NCI-H2171 (cell line): ENCODE results near the gene STK24.

Experiments
- DNase-seq: peaks from one replicate; lab custom pipeline; 2025; lab: John Stamatoyannopoulos, UW

Gene STK24

DNA sequence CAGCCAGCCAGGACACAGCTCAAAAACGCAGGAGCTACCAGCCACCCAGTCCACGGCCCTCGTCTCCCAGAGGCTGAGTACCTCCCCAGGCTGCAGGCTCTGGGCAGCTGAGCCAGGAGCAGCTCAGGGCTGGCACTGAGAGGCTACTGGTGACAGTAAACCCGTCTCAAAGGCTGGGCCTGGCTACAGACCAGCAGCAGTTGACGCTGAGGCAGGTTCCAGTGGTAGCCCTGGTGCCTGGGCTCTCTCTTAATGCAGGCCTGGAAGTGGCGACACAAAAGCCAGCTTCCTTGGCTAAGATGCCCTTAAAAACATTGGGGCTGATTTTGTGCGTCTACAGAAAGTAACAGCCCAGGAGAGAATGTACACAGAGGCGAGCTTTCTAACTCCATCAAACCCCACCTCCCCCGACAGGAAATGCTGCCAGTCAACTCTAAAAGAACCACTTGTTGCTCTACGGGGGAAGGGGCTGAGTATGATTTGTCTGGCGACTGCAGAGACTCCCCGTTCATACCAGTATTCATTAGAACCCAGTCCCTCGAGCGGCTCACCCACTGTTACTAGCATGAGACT lies 126.3 kb downstream of the STK24 start:
- DNase-seq, result no peak

DNA sequence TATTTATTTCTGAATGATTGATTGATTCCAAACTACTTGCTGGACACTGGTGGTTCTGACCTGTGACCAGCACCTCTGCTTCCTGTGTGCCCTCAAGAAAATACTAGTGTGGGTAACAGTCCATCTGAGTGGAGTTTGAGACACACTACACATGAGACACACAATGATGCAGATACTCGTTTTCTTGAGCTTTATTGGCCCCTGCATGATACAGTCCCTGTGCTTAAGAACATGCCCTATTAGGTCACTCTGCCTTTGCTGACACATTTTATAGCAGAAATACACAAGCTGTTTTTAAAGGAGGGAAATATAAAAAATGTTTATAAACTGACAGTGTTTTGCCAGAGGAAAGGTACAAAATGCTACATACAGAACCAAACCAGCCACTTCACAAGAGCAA lies 126.9 kb downstream of the STK24 start:
- no peak for DNase-seq

DNA sequence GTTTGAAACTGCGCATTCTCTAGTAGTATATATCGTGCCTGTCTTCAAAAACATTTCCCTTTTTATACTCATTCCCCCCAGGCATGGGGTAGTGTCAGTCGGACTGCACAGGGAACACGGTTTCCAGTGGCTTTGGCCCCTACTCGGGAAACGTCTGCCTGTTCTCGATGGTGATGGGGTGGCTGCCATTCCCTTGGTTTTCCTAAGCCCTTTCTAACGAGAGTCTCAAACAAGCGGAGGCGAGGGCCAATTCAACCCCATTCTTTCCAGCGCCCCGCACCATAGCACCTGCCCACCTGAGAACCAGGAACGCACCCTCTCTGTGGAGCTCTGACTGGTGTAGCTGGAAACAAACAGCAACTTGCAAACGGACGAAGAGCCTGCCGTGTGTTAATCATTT lies 127.6 kb downstream of the STK24 start:
- DNase-seq, result no peak

DNA sequence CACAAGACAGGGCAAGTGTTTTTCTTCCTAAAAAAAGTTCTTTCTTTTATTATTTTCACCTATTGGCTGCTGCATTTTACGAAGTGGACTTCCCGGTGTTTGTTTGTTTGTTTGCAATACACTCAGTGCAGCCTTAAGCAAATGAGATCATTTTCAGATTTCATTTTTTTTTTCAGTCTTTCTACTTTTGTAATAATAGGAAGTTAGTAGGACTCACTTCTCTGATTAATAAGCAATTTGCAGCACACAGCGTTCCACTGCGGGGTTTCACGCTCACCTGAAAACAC lies 128.3 kb downstream of the STK24 start:
- DNase-seq, result no peak

DNA sequence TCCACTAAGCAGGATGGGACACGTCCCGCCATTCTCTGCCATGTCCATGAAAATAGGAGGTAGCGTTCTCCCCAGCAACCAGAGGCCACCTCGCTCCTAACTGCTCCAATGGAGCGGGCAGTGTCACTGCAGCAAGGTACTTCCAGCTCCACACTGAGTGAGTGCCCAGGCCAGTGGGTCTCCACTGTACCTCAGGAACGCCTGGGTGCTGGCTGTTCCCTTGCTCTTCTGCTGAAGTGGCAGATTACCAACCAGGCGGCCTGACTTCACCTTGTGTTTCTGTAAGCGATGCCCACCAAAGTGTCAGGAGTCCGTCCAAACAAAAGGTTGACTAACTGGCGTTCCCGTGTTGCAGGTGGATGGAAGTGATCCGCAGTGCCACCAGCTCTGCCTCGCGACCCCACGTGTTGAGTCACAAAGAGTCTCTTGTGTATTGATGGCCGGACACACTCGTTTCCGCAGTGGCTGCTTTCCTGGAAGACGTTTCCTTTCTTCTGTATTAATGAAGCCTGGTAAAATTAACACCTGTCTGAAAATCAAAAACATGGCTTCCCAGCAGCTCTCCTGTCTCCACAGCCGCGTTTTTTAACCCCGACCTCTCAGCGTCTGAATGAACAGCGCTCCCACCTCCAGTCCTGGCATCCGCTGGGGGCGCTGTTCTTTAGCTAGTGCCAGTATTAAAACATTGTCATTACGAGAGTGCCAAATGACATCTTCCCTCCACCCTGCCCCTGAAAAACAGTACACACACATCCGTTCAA lies 128.8 kb downstream of the STK24 start:
- DNase-seq, result no peak

DNA sequence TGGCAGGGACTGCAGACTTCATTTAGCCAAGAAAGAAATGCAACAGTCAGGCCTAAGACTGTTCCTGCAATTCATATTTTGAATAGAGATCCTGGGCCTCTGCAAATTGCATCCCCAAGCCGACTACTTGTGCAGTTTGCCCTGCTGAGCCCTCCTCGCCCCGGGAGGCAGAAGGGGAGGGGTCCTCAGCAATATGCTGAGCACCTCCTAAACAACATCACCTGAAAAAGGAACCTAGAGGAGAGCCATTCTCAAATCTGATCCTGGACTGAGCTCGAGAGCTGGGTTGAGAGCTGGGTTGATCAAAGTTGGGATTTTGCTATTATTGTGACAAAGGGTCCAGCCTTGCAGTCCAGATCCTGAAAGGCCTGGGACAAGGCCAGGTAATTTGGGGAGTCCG lies 129.8 kb downstream of the STK24 start:
- no peak for DNase-seq

DNA sequence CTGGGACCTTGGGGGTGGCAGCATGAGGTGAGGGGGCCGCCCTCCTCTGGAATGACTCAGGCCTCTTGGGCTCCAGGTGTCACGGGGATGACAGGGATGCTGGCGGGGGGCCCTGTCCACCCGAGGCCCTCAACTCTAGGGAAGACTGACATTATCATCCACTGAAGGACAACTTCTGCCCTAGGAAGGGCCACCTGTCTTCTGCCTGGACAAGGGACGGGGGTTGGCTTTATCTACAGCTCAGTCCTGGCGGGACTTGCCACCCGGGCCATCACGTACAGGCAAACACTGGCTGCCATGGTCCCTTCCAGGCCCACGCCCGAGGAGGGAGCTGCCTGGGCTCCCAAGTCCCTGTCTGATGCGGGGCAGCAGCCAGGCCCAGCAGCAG lies 130.7 kb downstream of the STK24 start:
- no peak for DNase-seq

DNA sequence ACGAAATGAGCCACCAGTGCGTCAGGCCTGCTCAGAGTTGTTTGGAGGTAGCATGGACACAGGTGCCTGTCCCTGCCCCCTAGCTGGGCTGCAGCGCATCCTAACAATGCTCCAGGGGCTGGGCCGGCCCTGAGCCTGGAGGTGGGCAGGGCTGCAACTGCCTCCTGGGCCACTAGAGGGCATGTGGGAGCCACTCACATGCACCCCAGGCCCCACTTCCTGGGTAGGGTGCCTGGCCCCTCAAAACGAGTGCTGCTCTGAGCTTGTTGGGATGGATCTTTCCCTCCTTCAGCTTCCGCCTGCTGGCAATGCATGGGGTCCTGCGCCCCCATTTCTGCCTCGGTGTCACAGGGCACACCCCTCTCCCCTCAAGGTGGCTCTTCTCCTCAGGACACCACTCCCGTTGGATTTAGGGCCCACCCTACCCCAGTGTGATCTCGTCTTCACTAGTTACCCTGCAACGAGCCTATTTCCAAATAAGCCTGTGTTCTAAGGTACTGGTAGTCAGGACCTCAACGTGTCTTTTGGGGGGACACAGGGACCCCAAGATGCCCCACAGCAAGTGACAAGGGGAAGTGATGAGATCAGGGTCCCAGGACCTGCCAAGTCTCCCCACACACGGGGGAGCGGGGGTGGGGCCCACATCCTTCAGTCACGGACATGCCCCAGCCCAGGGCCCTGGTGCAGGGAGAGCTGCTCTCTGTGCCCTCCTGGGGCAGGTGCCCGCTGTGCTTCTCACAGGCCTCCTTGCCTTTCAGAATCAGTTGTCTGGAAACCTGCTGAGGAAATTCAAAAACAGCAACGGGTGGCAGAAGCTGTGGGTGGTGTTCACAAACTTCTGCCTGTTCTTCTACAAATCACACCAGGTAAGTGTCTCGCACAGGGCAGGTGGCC lies 131.3 kb downstream of the STK24 start:
- DNase-seq, result no peak

DNA sequence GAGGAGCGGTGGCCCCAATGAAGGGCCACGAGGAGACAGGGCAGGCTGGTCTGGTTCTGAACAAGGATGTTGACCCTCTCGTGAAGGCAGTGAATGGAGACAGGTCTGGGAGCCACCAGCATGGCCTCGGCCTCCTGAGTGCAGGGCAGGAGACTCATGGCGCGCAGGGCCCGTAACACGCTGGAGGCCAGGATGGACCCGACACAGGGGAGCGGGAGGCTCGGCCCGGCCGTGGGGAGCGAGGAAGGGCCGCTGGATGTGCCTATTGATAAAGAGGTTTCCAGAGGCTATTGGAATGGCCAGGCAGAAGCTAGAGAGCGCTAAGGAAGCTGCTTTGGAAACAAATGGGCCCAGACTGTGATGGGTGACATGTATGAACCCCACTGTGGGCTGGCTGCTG lies 132.5 kb downstream of the STK24 start:
- DNase-seq, result no peak

DNA sequence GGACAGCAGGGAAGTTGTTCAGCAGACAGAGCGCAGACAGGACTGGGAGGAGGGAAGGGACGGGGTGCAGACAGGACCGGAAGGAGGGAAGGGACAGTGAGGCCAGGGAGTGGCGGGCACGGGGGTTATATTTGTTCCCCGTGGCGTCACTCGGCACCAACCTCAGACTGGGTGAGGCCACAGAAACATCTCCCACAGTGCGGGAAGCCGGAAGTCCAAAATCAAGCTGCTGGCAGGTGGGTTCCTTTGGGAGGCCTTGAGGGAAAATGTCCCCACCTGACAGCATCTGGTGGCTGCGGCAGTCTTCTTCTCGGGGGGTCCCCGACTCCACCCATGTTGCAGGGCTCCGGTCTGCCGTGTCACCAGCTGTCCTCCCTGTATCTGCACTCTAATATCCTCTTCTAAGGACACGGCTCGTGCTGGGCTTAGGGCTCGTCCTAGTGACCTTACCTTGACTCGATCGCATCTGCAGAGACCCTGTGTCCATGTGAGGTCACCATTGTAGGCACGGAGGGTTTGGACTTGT lies 133.0 kb downstream of the STK24 start:
- DNase-seq, result no peak

DNA sequence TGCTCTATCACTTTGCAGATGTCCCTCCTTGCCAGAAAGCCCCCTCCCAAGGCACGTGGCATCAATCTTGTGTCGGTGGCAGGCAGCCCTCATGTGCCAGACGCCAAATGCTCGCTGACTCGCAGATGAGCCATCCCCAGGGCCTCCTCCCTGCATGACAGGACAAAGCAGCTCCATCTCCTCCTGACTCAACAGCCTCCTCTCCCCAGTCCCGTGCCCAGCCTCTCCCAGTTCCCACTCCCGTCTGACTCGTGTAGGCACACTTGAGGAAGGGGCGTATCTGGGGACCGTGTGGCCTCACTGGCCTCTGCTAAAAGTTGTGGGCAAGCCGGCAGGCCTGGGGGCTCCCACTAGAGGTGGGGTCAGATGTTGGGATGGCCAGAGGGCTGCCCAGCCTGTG lies 133.6 kb downstream of the STK24 start:
- DNase-seq, result no peak

DNA sequence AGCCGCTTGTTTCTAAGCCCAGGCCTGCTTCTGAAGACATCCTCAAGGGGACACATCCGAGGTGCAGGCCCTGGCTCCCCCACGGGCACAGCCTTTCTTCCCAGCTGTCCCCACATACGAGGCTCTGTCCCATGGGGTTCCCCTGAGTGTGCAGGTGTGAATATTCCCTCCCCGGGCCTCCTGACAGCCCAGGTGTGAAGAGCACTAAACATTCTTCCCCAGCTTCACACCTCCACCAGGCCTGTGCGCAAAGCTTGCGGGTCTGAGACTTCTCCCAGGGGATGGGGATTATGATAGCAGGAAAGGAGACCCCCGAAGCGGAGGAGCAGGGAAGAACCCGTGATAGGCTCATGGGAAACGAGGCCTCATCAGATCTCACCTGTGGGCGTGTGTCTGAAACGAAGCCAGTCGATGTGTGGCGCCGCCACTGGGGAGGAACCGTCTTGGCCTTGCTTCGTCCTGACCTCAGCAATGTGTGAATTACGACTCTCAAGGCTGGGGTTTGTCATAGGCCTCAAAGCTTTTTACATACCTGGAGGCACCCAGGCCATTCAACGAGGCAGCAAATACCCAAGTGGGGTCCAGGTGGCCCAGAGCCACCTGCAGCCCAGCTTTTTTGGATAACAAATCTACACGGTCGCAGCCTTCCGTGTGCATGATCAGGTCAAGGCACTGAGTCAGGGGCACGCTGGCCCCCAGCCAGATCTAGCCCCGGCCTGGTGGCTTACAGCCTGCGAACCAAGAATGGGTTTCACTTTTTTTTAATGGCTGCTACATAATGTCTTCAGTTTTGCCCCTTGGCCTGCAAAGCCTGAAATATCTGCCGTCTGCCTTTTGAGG lies 134.3 kb downstream of the STK24 start:
- no peak for DNase-seq

DNA sequence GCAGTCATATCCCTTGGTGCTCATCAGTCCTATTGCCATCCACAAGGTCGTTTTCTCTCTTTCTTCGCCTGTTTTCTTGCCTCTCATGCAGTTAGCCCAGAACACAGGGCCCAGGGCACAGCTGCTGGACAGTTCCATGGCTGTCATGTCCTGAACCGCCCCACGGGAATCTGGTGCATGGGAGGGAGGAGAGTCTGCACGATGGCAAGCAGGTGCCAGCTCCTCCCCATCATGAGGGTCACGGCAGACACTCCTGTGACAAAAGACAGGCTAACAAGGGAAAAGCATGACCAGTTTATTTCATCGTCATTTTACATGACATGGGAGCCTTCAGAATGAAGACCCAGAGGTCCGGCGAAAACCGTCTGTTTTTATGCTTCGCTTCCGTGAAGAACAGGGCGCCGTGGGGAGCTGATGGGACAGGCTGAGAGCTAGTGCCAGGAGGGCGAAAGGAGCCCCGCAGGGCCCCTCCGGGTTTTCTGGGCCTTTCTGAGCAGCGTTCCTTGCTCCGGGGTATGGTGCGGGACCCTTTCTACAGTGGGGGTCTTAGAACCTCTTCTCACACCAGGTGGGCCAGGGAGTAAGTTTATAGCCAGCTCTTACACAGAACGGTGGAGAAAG lies 135.7 kb downstream of the STK24 start:
- no peak for DNase-seq

DNA sequence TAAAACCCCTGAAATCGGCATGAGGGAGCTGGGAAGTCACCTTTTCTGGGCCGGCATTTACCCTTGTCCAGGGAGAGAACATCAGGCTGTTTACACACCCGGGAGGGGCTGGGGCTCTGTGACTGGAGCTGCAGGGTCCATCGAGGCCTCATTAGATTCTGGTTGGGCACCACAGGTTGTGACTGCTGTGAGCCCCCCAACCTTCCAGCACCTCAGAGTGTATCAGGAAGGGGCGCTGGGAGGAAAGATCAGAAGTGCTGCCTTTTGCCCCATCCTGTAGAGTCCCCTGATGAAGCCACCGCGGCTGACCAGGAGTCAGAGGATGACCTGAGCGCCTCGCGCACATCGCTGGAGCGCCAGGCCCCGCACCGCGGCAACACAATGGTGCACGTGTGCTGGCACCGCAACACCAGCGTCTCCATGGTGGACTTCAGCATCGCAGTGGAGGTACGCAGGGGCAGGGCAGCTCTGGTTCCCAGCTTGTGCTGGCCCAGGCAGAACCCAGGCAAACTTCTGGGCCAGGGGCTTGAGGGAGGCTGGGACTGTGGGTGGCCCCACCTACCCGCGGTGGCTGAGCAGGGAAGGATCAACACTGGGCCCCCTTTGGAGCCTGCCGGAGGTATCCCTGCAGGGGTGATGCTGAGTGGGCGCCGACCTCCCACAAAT lies 136.4 kb downstream of the STK24 start:
- no peak for DNase-seq

DNA sequence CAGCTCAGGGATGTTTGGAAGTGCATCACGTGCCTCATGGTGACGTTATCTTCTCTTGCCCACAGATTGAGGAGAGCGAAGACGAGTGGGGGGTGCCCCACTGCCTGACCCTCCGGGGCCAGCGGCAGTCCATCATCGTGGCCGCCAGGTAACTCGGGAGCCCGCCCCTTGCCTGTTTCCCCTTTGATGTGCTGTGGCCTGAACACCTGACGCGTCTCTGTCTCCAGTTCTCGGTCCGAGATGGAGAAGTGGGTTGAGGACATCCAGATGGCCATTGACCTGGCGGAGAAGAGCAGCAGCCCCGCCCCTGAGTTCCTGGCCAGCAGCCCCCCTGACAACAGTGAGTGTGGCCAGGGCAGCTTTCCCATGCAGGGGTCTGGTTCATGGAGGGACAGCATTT lies 137.0 kb downstream of the STK24 start:
- DNase-seq, result no peak

DNA sequence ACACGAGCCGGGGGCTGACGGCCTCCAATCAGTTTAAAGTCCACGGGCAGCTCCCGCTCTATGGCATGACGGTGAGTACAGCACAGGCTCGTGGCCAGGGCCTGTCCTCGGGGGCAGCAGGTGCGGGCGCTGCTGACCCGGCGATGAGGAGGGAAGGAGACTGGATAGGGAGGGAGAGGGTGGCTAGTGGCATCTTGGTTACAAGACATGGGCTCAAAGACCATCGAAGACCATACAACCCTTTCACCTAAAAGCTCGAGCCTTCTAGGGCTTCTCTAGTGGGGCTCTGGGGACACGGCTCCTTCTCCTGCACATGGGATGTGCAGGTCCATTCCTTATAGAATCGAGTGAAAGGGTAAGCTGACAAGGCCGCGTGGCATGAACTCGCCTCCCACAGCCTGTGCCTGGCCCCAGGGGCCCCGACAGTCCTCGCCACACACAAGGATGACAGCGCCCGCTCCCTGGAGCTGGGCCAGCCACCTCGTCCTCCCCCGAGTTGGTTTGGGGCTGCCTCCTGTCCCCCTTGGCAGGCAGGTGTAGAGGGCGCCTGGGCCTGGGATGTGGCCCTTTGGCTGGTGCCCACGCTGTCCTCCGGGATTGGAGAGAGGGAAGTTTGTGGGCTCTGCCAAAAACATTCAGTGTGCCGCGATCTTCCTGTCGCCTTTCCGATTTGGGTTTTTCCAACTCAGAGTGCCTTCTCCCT lies 137.6 kb downstream of the STK24 start:
- no peak for DNase-seq

DNA sequence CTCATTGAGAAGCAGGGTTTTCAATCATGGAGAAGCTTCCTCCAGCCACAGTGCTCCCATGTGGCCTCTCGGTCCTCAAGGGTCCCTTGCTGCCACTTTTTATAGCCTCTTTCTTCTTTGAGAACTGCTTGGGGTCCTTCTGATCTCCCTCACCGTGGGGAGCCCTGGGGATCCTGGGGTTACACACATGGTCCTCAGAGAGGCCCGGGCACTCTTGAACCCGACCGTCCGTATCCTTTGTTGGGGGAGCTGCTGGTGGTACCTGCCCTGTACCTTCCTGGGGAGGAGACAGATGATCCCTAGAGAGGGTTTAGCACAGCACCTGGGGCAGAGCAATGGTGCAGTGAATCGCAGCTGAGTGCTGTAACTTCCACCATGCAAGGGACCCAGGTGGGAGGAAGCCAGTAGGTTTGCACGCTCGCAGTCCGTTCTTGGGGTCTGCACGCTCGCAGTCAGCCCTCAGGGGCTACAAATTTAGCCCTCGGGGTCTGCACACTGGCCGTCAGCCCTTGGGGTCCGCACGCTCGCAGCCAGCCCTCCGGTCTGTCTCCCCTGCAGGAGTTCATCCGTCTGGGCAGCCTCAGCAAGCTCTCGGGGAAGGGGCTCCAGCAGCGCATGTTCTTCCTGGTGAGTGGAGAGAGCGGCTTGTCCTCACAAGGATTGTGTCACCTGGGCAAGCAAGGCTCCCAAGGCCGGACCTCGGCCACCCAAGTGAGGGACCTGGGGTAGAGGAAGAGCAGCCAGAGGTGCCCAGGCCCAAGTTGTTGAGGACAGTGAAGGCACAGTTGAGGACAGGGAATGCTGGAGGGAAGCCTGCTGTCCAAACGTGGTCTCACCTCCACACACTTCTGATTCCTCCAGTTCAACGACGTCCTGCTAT lies 138.4 kb downstream of the STK24 start:
- DNase-seq, result no peak

DNA sequence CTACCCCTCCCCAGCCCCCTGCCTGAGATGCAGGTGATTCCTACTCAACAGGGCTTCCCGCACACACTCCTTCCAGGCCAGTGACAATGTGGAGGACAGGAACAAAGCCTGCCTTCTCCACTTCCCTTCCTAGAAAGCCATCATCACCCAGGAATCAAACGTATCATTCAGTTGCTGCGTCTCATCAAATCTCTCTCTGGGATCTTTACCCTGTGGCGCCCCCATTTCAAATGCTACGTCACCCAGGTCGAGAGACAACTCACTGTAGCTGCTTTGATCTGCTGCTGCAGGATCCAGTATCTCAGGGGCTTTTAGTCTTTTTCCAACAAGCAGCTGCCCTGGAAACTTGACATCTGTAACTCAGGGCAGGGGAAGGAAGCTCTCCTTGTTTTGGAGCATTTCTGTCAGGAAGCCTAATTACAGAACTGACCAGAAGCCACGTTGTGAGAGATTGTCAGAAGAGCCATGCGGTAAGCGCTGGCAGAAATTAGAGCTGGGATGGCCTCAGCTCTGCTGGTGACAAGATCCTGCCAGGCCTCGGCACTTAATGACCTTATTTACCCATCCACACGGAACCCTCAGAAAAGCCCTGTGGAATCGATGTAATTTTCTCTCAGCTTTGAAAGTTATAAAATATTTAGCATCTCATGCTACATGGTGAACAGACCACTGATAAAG lies 140.5 kb downstream of the STK24 start:
- DNase-seq, result no peak

DNA sequence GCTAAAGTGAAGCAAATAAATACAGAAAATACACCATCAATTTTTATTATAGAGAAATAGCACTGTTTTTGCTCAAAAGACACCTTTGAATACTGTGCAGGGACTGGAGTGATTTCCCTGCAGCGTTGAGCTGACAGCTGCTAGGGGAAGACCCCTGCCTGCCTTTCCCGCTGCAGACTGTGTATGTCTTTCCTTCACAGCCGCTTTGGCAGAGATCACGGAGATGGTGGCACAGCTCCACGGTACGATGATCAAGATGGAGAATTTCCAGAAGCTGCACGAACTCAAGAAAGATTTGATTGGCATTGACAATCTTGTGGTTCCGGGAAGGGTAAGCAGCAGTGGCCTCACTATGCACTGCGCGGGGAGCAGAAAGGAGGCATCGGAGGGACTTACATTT lies 141.5 kb downstream of the STK24 start:
- DNase-seq, result no peak
